Mesothelial cell of epicardium (in vitro differentiated cells): ENCODE measurements around the gene BASP1. TPM values are rescaled to one million over a fixed set of nuclear protein-coding genes. Genes with fewer than 3 reads are reported as not detected.

Experiments used
- DNase-seq, 2 experiments: peaks; one replicate each; pipeline ENCODE4 v3.0.0; 2021; ENCODE audit warnings: low spot score in 2 of 2; ENCODE audit not compliant: unreplicated experiment in 2 of 2
- H3K27ac Mint-ChIP-seq: 2 replicates; pipeline ENCODE4 v1.8.0; 2021; ENCODE audit warnings: mixed read lengths
- H3K27me3 Mint-ChIP-seq: 2 replicates; pipeline ENCODE4 v1.8.0; 2021; ENCODE audit warnings: low read depth, mixed read lengths
- H3K36me3 Mint-ChIP-seq: 2 replicates; pipeline ENCODE4 v1.8.0; 2021; ENCODE audit warnings: mixed read lengths
- H3K4me1 Mint-ChIP-seq: 2 replicates; pipeline ENCODE4 v1.8.0; 2021; ENCODE audit warnings: mixed read lengths
- H3K4me3 Mint-ChIP-seq: 2 replicates; pipeline ENCODE4 v1.8.0; 2021; ENCODE audit warnings: mild to moderate bottlenecking, moderate library complexity, mixed read lengths
- H3K9me3 Mint-ChIP-seq: 2 replicates; pipeline ENCODE4 v1.8.0; 2021; ENCODE audit warnings: mixed read lengths
- CTCF ChIP-seq: fragments of 200-600 bp; sonication (generic); IDR thresholded peaks from one replicate; pipeline ENCODE4 v1.5.0; 2021; ENCODE audit warnings: antibody characterized with exemption; ENCODE audit not compliant: unreplicated experiment
- total RNA-seq: library from RNA; stranded (reverse); gene quantifications from 3 replicates; pipeline ENCODE4 v1.2.1, GENCODE V29; 2021

The BASP1 gene
- total RNA-seq, 1 donor from 2014 or later: 140 TPM

- H3K27ac Mint-ChIP-seq: no peak overlapping the region
- no peak for DNase-seq
- no peak overlapping the region for H3K4me3 Mint-ChIP-seq
- H3K36me3 Mint-ChIP-seq: peaks cover 10% of the 10 kb centered on the region
- peaks cover 18% of the 10 kb centered on the region for H3K9me3 Mint-ChIP-seq
- peaks cover 8% of the 10 kb centered on the region for H3K4me1 Mint-ChIP-seq
- no peak for TF ChIP-seq CTCF
- H3K27me3 Mint-ChIP-seq: no peaks in the 10 kb centered on the region
Observed at GRCh38 chr5:17292434-17293015, 75.1 kb downstream of the BASP1 start.

- H3K9me3 Mint-ChIP-seq: peaks cover 4% of the 10 kb centered on the region
- no peak for TF ChIP-seq CTCF
- H3K27ac Mint-ChIP-seq: no peak overlapping the region
- no peak overlapping the region for H3K4me3 Mint-ChIP-seq
- DNase-seq: no peak
- H3K36me3 Mint-ChIP-seq: no peaks in the 10 kb centered on the region
- H3K4me1 Mint-ChIP-seq: peaks cover 17% of the 10 kb centered on the region
- H3K27me3 Mint-ChIP-seq: no peaks in the 10 kb centered on the region
Observed at GRCh38 chr5:17294639-17295311, 77.3 kb downstream of the BASP1 start.

- H3K27me3 Mint-ChIP-seq: no peaks in the 10 kb centered on the region
- H3K36me3 Mint-ChIP-seq: no peaks in the 10 kb centered on the region
- TF ChIP-seq CTCF: no peak
- H3K4me3 Mint-ChIP-seq: no peak overlapping the region
- H3K4me1 Mint-ChIP-seq: peaks cover 18% of the 10 kb centered on the region
- DNase-seq: no peak
- no peak overlapping the region for H3K27ac Mint-ChIP-seq
- peaks cover 4% of the 10 kb centered on the region for H3K9me3 Mint-ChIP-seq
Observed at GRCh38 chr5:17295671-17296070, 78.2 kb downstream of the BASP1 start.

- no peak for DNase-seq
- Mint-ChIP-seq H3K36me3 (no peaks in the 10 kb centered on the region), H3K27me3 (no peaks in the 10 kb centered on the region), H3K4me3 (no peak overlapping the region), H3K27ac (no peak overlapping the region), H3K4me1 (peaks cover 53% of the 10 kb centered on the region), H3K9me3 (no peaks in the 10 kb centered on the region)
- no peak for TF ChIP-seq CTCF
Observed at GRCh38 chr5:17302106-17302505, 84.7 kb downstream of the BASP1 start.

- Mint-ChIP-seq H3K4me3 (no peak overlapping the region), H3K9me3 (no peaks in the 10 kb centered on the region), H3K36me3 (no peaks in the 10 kb centered on the region), H3K4me1 (peaks cover 53% of the 10 kb centered on the region), H3K27me3 (no peaks in the 10 kb centered on the region), H3K27ac (no peak overlapping the region)
- DNase-seq: no peak
- no peak for TF ChIP-seq CTCF
Observed at GRCh38 chr5:17302604-17303003, 85.2 kb downstream of the BASP1 start.
